Putamen (tissue), 1 donor: Measurements from ENCODE around the gene PLPPR3.
"Not testable (repeated sequence)": the region's sequence is repeated elsewhere in the genome, so short reads cannot be mapped to it uniquely, and the experiment has no call there.

Source experiments
- DNase-seq: peaks from one replicate; pipeline ENCODE4 v3.0.0-alpha.2; 2016; ENCODE audit warnings: low spot score

The PLPPR3 gene

DNA sequence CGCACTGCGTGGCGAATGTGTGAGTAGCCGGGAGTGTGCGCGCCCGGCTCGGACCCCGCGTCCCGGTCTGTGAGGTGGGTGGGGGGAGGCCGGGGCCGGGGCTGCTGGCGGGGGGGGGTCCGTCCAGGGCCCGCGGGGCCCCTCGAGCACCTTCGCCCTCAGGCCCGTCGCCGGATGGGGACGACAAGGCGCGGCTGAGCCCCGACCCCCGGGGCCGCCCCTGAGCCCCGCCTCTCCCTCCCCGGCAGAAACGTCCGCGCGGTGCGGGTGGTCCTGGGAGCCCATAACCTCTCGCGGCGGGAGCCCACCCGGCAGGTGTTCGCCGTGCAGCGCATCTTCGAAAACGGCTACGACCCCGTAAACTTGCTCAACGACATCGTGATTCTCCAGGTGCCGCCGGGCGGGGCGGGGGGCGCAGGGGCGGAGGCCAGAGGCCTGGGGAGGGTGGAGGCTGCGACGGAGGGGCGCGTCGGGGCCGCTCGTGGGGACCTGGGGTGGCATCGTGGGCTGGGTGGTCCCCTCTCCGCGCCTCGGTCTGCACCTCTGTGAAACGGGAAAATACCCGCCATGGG lies 31.3 kb upstream of the PLPPR3 start:
- no peak for DNase-seq

DNA sequence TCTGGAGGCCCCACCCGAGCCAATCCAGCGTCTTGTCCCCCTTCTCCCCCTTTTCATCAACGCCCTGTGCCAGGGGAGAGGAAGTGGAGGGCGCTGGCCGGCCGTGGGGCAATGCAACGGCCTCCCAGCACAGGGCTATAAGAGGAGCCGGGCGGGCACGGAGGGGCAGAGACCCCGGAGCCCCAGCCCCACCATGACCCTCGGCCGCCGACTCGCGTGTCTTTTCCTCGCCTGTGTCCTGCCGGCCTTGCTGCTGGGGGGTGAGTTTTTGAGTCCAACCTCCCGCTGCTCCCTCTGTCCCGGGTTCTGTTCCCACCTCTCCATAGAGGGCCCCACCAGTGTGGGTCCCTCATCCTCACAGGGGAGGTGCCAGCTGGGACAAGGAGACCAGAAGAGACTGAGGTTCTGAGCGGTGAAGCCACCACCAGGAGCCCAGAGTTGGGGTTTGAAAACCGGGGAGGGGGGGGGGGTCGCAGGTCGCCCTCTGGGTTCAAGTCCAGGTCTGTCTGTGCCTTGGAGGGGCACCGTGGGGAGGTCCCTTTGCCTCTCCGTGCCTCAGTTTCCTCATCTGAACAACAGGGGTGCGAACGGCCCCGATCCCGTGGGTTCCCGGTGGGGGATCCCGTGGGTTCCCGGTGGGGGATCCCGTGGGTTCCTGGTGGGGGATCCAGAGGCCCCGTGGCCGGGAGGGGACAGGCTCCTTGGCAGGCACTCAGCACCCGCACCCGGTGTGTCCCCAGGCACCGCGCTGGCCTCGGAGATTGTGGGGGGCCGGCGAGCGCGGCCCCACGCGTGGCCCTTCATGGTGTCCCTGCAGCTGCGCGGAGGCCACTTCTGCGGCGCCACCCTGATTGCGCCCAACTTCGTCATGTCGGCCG lies 30.6 kb upstream of the PLPPR3 start, which contains the start of gene ELANE:
Gene ELANE (plus strand): TSS at position 168 of the 878 bp plus-strand sequence. CDS start 26 bp downstream, at position 194.
- no peak for DNase-seq

DNA sequence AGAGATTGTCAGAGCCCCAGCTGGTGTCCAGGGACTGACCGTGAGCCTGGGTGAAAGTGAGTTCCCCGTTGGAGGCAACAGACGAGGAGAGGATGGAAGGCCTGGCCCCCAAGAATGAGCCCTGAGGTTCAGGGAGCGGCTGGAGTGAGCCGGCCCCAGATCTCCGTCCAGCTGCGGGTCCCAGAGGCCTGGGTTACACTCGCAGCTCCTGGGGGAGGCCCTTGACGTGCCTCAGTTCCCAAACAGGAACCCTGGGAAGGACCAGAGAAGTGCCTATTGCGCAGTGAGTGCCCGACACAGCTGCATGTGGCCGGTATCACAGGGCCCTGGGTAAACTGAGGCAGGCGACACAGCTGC lies 29.2 kb upstream of the PLPPR3 start:
- DNase-seq: no peak

DNA sequence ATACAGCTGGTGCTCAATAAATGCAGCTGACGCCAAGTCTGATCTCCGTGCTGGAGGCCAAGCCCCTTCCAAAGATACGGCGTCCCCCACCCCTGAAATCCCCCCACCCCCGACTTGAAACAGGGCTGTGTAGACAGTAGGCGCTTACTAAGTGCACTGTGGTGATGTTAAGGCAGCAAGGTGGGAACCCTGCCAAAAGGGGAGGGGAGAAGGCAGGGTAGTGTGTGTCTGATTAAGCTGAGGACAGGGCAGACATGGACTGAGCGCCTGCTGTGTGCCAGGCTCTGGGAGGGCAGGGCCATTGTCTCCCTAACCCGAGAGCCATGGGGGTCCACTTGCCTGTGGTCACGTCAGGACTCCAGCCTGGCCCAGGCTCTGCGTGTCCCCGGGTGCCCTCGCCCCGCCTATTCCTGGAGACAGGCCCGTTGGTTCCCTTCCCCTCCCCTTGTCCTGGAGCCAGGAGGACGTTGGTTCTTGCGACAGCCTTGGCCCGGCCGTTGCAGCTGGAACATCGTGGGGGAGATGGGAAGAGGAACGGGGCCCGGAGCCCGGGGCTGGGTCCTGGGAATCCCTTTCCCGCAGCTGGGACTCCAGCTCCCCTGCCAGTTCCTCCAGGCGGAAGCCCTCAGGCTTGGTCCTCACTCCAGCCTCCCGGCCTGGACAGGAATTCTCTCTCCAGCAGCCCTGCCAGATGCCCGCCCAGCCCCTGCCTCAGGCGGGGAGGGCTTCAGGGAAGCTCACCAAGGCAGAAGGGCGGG lies 28.6 kb upstream of the PLPPR3 start:
- DNase-seq: no peak

DNA sequence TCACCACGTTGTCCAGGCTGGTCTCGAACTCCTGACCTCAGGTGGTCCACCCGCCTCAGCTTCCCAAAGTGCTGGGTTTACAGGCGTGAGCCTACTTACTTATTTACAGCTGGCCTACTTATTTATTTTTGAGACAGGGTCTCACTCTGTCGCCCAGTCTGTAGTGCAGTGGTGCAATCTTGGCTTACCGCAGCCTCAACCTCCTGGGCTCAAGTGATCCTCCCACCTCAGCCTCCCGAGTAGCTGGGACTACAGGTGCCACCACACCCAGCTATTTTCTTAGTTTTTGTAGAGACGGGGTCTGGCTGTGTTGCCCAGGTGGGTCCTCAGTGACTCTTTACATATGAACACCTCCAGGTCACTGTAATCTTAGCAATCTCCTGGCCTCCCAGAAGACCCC lies 27.4 kb upstream of the PLPPR3 start:
- DNase-seq: not testable (repeated sequence)

DNA sequence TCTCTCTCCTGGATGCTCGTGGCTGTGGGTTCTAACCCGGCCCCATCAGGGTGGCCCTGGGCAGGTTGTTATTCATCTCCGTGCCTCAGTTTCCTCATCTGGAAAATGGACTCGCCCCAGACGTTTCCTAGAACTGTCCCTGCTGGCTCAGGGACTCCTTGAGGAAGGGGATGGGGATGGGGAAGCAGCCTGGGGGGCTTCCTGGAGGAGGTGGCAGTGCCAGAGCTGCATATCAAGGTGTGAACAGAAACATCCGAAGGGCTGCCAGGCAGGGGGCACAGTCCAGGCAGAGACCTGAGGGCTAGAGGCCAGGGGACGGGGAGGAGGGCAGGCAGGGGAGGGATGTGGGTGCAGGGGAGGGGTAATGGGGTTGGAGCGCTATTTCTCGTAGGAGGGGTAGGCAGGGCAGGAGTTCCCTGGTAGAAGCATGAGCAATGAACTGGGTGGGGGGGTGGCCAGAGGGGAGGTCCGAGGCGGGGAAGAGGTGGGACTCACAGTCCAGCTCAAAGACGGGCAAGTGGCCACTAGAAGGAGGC lies 26.7 kb upstream of the PLPPR3 start:
- no peak for DNase-seq

DNA sequence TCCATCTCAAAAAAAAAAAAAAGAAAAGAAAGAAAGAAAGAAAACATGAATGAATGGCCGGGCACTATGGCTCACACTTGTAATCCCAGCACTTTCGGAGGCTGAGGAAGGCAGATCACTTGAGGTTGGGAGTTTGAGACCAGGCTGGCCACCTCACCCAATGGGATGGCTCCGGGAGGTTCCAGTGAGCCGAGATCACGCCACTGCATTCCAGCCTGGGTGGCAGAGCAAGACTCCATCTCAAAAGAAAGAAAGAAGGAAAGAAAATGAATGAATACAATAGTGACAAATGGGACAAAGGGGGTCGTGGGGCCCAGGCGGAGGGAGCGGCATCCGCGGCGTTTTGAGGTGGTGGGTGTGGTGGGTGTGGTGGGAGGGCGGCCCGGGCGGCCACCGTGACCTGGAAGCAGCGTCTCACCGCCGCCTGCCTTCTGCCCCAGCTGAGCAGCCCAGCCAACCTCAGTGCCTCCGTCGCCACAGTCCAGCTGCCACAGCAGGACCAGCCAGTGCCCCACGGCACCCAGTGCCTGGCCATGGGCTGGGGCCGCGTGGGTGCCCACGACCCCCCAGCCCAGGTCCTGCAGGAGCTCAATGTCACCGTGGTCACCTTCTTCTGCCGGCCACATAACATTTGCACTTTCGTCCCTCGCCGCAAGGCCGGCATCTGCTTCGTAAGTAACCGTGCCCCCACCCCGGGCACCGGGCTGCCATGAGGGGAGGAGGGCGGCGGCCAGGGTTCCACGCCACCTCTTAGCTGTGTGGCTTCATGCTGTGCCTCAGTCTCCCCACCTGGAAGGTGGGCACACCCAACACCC lies 24.2 kb upstream of the PLPPR3 start:
- no peak for DNase-seq

DNA sequence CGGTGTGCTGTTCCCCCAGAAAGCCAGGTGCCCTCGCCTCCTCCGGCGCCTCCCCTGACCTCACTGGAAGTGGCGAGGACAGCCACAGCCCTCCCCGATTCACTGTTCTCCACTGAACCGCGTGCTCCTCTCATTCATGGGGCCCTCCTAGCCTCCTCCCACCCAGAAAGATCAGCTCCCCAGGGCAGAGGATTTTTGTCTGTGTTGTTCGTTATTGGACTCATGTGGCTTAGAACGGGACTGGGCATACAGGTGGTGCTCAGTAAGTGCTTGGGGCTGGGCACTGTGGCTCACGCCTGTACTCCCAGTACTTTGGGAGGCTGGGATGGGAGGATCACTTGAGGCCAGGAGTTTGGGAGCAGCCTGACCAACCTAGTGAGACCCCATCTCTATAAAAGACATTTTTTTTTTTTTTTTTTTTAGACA lies 22.8 kb upstream of the PLPPR3 start:
- DNase-seq: no peak

DNA sequence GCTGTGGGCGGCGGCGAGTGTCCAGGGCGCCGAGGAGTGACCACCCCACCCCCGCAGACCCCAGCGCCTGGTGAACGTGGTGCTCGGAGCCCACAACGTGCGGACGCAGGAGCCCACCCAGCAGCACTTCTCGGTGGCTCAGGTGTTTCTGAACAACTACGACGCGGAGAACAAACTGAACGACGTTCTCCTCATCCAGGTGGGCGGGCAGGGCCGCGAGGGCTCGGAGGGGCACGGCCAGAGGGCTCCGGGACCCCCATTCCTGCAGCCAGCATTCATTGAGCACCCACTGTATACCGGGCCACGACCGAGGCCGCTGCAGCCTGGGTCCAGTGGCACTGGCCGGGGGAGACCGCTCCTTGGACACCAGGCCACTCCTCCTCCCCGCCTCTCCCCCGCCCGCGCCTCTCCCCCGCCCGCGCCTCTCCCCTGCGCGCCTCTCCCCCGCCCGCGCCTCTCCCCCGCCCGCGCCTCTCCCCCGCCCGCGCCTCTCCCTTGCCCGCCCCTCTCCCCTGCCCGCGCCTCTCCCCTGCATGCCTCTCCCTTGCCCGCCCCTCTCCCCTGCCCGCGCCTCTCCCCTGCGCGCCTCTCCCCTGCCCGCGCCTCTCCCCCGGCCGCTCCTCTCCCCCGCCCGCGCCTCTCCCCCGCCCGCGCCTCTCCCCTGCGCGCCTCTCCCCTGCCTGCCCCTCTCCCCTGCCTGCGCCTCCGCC lies 22.2 kb upstream of the PLPPR3 start:
- DNase-seq: no peak

DNA sequence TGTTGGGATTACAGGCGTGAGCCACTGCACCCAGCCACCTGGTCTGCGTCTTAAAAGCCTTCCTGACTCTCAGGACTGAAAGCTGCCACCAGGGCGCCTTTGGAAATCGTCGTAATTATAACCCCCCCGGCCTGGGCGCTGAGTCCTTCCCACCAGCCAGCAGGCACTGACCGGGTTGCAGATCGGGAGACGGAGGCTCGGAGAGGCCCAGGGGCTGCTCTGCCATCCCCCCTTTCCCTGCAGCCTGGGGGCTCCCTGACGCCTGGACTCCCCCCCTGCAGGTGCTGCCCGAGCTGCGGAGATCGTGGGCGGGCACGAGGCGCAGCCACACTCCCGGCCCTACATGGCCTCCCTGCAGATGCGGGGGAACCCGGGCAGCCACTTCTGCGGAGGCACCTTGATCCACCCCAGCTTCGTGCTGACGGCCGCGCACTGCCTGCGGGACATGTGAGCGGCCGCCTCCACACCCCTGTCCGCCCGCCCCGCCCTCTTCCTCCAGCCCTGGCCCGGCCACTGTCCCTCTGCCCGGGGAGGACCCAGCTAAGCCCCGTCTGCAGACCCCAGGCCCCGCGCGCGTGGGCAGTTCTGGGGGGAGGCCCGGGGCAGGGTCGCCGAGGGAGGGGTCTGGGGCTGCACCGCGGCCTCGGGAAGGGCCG lies 21.6 kb upstream of the PLPPR3 start:
- DNase-seq: no peak

DNA sequence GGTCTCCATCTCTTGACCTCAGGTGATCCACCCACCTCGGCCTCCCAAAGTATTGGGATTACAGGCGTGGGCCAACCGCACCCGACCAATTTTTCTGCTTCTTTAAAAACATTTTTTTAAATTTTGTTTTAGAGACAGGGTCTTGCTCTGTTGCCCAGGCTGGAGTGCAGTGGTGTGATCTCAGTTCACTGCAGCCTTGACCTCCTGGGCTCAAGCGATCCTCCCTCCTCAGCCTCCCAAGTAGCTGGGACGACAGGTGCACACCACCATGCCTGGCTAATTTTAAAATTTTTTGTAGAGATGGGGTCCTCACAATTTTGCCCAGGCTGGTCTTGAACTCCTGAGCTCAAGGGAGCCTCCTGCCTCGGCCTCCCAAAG lies 21.0 kb upstream of the PLPPR3 start:
- DNase-seq: not testable (repeated sequence)

DNA sequence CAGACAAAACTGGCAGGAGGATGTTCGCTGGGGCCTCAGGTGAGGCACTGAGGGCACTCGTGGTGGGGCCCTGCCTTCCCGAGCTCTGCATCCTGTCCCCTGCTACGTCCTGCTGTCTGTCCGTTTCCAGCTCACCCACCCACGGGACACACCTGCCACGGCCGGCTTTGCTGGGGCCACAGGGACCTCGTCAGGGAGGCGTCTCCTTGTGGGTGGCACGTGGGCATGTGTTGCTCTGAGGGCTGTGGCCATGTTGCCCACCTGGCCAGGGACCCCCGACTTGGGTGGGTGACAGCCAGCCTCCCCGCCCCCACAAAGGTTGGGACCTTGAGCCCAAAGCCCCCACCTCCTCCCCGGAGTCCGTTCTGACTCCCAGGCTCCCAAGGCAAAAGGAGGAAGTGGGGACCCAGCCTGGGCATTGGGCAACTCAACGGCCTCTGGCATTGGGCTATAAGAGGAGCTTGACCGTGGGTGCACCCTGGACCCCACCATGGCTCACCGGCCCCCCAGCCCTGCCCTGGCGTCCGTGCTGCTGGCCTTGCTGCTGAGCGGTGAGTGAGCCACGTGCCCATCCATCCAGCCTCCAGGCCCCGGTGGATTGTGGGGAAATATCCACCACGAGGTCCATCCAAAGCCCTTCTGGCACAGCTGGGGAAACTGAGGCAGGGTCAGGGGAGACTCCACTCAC lies 18.9 kb upstream of the PLPPR3 start, which contains the start of gene PRTN3:
Gene PRTN3 (plus strand): TSS at position 481 of the 688 bp plus-strand sequence. CDS start 10 bp downstream, at position 491.
- no peak for DNase-seq

DNA sequence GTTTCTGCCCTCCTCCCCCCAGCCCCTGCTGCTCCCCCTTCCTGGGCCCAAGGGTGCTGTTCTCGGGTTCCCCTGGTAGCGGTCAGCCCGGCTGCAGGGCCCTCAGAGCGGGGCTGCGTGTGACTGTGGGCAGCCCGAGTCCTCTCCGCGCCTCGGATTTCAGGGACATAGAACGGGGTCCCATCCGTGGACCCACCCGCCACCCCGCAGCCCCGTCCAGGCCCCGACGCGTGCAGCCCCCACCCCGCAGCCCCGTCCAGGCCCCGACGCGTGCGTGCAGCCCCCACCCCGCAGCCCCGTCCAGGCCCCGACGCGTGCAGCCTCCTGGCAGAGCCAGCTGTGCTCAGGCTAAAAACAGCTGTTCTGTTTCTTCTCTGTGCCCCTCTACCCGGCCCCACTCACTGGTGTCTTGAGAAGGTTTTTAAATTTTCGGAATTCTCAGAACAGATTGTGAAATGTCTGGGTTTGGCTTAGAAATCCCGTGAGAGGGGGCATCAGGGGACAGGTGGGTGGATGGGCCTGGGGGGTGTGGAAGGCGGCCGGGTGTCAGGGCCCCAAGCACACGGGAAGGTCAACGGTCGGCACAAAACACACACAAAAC lies 13.6 kb upstream of the PLPPR3 start:
- DNase-seq: no peak

DNA sequence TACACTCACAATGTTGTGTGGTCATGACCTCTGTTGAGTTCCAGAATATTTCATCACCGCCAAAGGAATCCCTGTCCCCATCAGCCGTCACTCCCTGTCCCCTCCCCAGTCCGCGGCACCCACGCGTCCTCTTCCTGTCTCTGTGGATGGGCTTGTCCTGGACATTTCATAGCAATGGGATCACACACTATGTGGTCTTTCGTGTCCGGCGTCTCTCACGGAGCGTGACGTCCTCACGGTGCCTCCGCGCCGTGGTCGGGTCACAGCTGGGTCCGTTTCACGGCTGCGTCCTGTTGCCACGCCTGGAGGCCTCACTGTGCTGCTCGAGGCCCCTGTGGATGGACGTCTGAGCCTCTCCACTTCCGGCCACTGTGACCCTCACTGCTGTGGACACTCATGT lies 12.5 kb upstream of the PLPPR3 start:
- no peak for DNase-seq

DNA sequence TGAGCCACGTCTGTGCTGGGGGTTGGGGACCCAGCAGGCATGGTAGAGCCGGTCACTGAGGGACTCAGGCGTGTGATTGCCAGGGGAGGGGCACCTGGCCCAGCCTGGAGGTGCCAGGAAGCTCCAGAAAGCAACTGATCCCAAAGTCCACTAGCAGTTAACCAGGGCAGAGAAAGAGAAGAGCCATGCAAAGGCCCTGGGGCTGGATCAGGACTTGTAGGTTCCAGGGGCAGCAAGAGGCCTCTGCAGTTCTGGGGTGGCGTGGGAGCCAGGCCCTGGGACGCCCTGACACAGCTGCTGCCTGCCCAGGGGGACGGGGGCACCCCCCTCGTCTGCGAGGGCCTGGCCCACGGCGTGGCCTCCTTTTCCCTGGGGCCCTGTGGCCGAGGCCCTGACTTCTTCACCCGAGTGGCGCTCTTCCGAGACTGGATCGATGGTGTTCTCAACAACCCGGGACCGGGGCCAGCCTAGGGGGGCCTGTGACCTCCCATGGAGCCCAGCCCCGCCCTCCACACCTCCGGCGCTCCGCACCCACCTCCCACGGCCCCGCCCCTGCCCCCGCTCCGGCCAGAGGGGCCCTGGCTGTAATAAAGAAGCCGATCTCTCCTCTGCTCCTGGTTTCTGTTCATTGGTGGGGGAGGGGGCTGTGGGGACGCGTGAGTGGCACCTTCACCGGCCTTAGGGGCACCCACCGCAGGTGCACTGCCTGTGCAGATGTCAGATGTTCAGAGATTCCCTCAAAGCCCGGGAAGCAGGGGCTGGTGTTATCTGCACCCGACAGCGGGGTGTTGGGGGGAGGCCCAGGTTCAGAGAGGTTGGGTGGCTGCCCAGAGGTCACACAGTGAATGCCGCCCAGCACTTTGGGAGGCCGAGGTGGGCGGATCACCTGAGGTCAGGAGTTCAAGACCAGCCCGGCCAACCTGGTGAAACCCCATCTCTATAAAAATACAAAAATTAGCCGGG lies 9.9 kb upstream of the PLPPR3 start:
- DNase-seq: no peak

DNA sequence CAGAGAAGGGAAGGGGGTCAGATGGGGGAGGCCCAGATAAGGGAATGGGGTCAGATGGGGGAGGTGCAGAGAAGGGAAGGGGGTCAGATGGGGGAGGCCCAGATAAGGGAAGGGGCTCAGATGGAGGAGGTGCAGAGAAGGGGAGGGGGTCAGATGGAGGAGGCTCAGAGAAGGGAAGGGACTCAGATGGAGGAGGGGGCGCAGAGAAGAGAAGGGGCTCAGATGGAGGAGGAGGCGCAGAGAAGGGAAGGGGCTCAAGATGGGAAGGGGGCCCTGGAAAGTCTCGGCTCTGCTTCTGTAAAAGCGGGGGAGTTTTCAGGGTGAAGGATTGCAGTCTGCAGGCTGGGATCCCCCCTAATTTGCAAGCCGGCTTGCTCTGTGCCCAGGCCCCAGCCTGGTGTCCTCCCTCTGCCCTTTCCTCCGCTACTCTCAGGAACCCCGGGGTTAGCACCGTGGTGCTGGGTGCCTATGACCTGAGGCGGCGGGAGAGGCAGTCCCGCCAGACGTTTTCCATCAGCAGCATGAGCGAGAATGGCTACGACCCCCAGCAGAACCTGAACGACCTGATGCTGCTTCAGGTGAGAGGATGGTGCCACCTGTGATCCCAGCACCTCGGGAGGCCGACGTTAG lies 7.5 kb upstream of the PLPPR3 start:
- DNase-seq: no peak

DNA sequence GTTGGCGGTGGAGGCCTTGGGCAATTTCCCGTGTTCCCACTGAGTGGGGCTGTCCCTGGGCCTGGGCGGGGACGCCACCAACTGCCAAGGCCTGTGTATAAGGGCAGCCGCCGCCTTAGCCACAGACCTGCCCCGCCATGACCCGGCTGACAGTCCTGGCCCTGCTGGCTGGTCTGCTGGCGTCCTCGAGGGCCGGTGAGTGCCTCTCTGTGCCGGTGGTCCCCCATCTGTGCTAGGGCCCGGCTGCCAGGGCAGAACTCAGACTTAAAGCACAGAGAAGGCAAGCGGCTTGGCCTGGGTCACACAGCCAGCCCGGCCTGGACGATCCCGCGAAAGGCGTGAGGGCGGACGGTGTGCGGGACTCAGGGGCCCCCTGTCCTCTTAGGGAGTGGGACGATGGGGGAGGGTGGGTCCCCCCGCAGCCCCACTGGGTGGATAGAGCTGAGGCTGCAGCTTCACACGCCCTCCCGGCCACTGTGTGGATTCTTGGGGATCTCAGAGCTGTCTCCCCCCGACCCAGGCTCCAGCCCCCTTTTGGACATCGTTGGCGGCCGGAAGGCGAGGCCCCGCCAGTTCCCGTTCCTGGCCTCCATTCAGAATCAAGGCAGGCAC lies 6.1 kb upstream of the PLPPR3 start, which contains the start of gene AZU1:
Gene AZU1 (plus strand): TSS at position 128 of the 612 bp plus-strand sequence. CDS start 10 bp downstream, at position 138.
- no peak for DNase-seq
